IMR-90 (cell line): ENCODE results near the gene AUTS2. TPM values are rescaled to one million over a fixed set of nuclear protein-coding genes. Genes with fewer than 3 reads are reported as not detected.

ENCODE experiments used
- ATAC-seq: fragments of 200-7000 bp; cut with Tn5 transposase; 2 replicates; pipeline ENCODE4 v1.9.1; 2020; ENCODE audit warnings: low read depth, mild to moderate bottlenecking, moderate library complexity
- BruUV-seq: library from RNA; stranded (reverse); fragments of 400-500 nt; replicated peaks from 2 replicates; lab custom pipeline; 2021; lab: Mats Ljungman, UMichigan
- CTCF ChIA-PET: fragments of 300-600 bp; formaldehyde crosslinking; extraction: SDS; loops from one replicate; lab custom pipeline; 2021; ENCODE audit warnings: antibody characterized with exemption; lab: Yijun Ruan, JAX
- POLR2A ChIA-PET: fragments of 300-600 bp; sonication (Branson Sonifier 250); formaldehyde crosslinking; loops from one replicate; lab custom pipeline; 2022; ENCODE audit warnings: antibody characterized with exemption; ENCODE audit not compliant: unreplicated experiment; lab: Charles Lee
- DNase-seq: peaks from one replicate; pipeline ENCODE4 v3.0.0; 2013
- H2AFZ ChIP-seq: replicated peaks from 2 replicates; pipeline ENCODE3; 2013; ENCODE audit warnings: low read length, mild to moderate bottlenecking; ENCODE audit not compliant: poor library complexity
- H2AK5ac ChIP-seq: 2 replicates; pipeline ENCODE4 v1.6.1; 2013; ENCODE audit warnings: low read depth, low read length, inconsistent platforms
- H2AK9ac ChIP-seq: replicated peaks from 2 replicates; pipeline ENCODE3; 2013; ENCODE audit warnings: mild to moderate bottlenecking, low read depth, low read length, moderate library complexity; ENCODE audit not compliant: poor library complexity
- H2BK120ac ChIP-seq: 2 replicates; pipeline ENCODE4 v1.6.1; 2013; ENCODE audit warnings: low read depth, low read length, inconsistent platforms
- H2BK15ac ChIP-seq: 3 replicates; pipeline ENCODE4 v1.6.1; 2013; ENCODE audit warnings: low read depth, low read length, inconsistent platforms
- H2BK20ac ChIP-seq: 2 replicates; pipeline ENCODE4 v1.6.1; 2013; ENCODE audit warnings: low read depth, mild to moderate bottlenecking, inconsistent platforms, low read length, moderate library complexity
- H2BK5ac ChIP-seq: 2 replicates; pipeline ENCODE4 v1.6.1; 2013; ENCODE audit warnings: mild to moderate bottlenecking, low read depth, low read length, inconsistent platforms; ENCODE audit not compliant: poor library complexity, severe bottlenecking
- H3K14ac ChIP-seq: replicated peaks from 2 replicates; pipeline ENCODE4 v1.6.1; 2013; ENCODE audit warnings: low read depth, low read length, inconsistent platforms
- H3K18ac ChIP-seq: 2 replicates; pipeline ENCODE4 v1.6.1; 2013; ENCODE audit warnings: low read depth, low read length, control low read depth
- H3K23ac ChIP-seq: 2 replicates; pipeline ENCODE4 v1.6.1; 2013; ENCODE audit warnings: low read depth, low read length, inconsistent platforms
- H3K27ac ChIP-seq: 2 replicates; pipeline ENCODE4 v1.5.1; 2013; ENCODE audit warnings: mild to moderate bottlenecking, control low read depth, low read length; ENCODE audit not compliant: insufficient read depth
- H3K27me3 ChIP-seq: 2 replicates; pipeline ENCODE4 v1.6.1; 2013; ENCODE audit warnings: low read length; ENCODE audit not compliant: control insufficient read depth, insufficient read depth
- H3K36me3 ChIP-seq: 2 replicates; pipeline ENCODE4 v1.6.1; 2013; ENCODE audit warnings: low read length, mixed read lengths; ENCODE audit not compliant: control insufficient read depth, insufficient read depth
- H3K4ac ChIP-seq: 2 replicates; pipeline ENCODE4 v1.6.1; 2013; ENCODE audit warnings: low read depth, low read length, inconsistent platforms
- H3K4me1 ChIP-seq: 2 replicates; pipeline ENCODE4 v1.6.1; 2013; ENCODE audit warnings: low read length, mixed read lengths; ENCODE audit not compliant: control insufficient read depth, insufficient read depth
- H3K4me2 ChIP-seq: 2 replicates; pipeline ENCODE4 v1.6.1; 2013; ENCODE audit warnings: low read depth, mild to moderate bottlenecking, control low read depth, low read length, moderate library complexity
- H3K4me3 ChIP-seq: 2 replicates; pipeline ENCODE4 v1.5.1; 2013; ENCODE audit warnings: low read depth, mild to moderate bottlenecking, control low read depth, low read length, moderate library complexity; ENCODE audit not compliant: insufficient read depth
- H3K56ac ChIP-seq: 2 replicates; pipeline ENCODE4 v1.6.1; 2013; ENCODE audit warnings: low read length, inconsistent platforms; ENCODE audit not compliant: insufficient read depth; ENCODE audit errors: extremely low read depth
- H3K79me1 ChIP-seq, 2 experiments: 2 replicates each; pipeline ENCODE4 v1.6.1; 2013; ENCODE audit warnings: low read length in 2 of 2, inconsistent platforms in 1 of 2, low read depth in 1 of 2
- H3K9ac ChIP-seq: 2 replicates; pipeline ENCODE4 v1.6.1; 2013; ENCODE audit warnings: low read depth, low read length, control low read depth
- H3K9me1 ChIP-seq: 2 replicates; pipeline ENCODE4 v1.6.1; 2013; ENCODE audit warnings: low read length, inconsistent platforms; ENCODE audit not compliant: insufficient read depth
- H3K9me3 ChIP-seq: 2 replicates; pipeline ENCODE4 v1.6.1; 2013; ENCODE audit warnings: low read length; ENCODE audit not compliant: control insufficient read depth, insufficient read depth
- H4K20me1 ChIP-seq: 2 replicates; pipeline ENCODE4 v1.6.1; 2013; ENCODE audit warnings: low read length, inconsistent platforms; ENCODE audit not compliant: insufficient read depth
- H4K5ac ChIP-seq: 2 replicates; pipeline ENCODE4 v1.6.1; 2013; ENCODE audit warnings: mild to moderate bottlenecking, low read depth, low read length, control low read depth
- H4K8ac ChIP-seq, 2 experiments: 2 replicates each; pipeline ENCODE4 v1.6.1; 2013; ENCODE audit warnings: low read depth in 2 of 2, low read length in 2 of 2, control low read depth in 1 of 2, inconsistent platforms in 1 of 2
- H4K91ac ChIP-seq: 2 replicates; pipeline ENCODE4 v1.6.1; 2013; ENCODE audit warnings: low read depth, low read length, inconsistent platforms; ENCODE audit not compliant: insufficient read depth
- CEBPB ChIP-seq: IDR thresholded peaks from 2 replicates; pipeline ENCODE4 v1.6.1; 2012; ENCODE audit warnings: low read depth, low read length, improper control_type of control experiment
- MAZ ChIP-seq: IDR thresholded peaks from 2 replicates; pipeline ENCODE4 v1.6.1; 2012; ENCODE audit warnings: low read depth, mild to moderate bottlenecking, low read length, improper control_type of control experiment, moderate library complexity, borderline replicate concordance
- POLR2A ChIP-seq: IDR thresholded peaks from 2 replicates; pipeline ENCODE4 v1.6.1; 2012; ENCODE audit warnings: mild to moderate bottlenecking, low read depth, low read length
- RCOR1 ChIP-seq: IDR thresholded peaks from 2 replicates; pipeline ENCODE4 v1.6.1; 2012; ENCODE audit warnings: mild to moderate bottlenecking, low read length, improper control_type of control experiment; ENCODE audit not compliant: insufficient replicate concordance
- WGBS, 2 experiments: methylation state at CpG; one replicate each; pipeline versions ENCODE4 v1.1.5 to v1.1.7; 2013; ENCODE audit warnings: missing lambda C conversion rate in 2 of 2; ENCODE audit not compliant: insufficient read length in 1 of 2; ENCODE audit errors: extremely low coverage in 2 of 2; 5-methylcytosine and 5-hydroxymethylcytosine counted together
- dilution Hi-C: fragments of 300-500 bp; cut with HindIII; formaldehyde crosslinking; loops from one replicate; pipeline ENCODE4 v1.14.3; 2018; ENCODE audit warnings: low sequenced_read_pairs; ENCODE audit not compliant: unreplicated experiment
- in situ Hi-C: fragments of 300-500 bp; cut with MboI; formaldehyde crosslinking; loops from 3 replicates; pipeline ENCODE4 v1.14.3; 2019; ENCODE audit warnings: low sequenced_read_pairs, inconsistent platforms, mixed read lengths
- intact Hi-C: fragments of 100-400 bp; cut with micrococcal nuclease; formaldehyde crosslinking; loops from 2 replicates; pipeline ENCODE4 v1.10.0; 2022
- polyA plus RNA-seq, 3 experiments: library from polyadenylated mRNA; depleted of rRNA; stranded (reverse); fragments of >200 nt; gene quantifications; 2 replicates each; pipeline ENCODE4 v1.2.3, GENCODE V29; 2012; ENCODE audit warnings: low replicate concordance in 1 of 3
- total RNA-seq: library from RNA; depleted of rRNA; stranded (reverse); fragments of >200 nt; gene quantifications from 2 replicates; pipeline ENCODE4 v1.2.3, GENCODE V29; 2012

Gene AUTS2
- total and polyA plus RNA-seq, 2 of the 4 experiments (the other 2 are of a cell fraction), result 0.90 to 3.0 TPM

- Histone ChIP-seq H4K20me1 (no peaks in the 10 kb centered on the region), H4K91ac (no peak overlapping the region), H3K4me1 (no peaks in the 10 kb centered on the region), H3K56ac (no peak overlapping the region), H2AK5ac (no peak overlapping the region), H3K27me3 (peaks cover under 1% of the 10 kb centered on the region), H3K23ac (no peak overlapping the region), H3K4me2 (no peak overlapping the region), H3K36me3 (no peaks in the 10 kb centered on the region), H4K5ac (no peak overlapping the region), H2AK9ac (no peak overlapping the region), H3K4me3 (no peak overlapping the region), H2AFZ (no peak overlapping the region), H2BK20ac (no peak overlapping the region), H3K4ac (no peak overlapping the region), H3K79me1 (no peaks in the 10 kb centered on the region), H2BK15ac (no peak overlapping the region), H3K14ac (no peak overlapping the region), H4K8ac (no peak overlapping the region), H2BK5ac (no peak overlapping the region), H2BK120ac (no peak overlapping the region), H3K9ac (no peak overlapping the region), H3K27ac (no peak overlapping the region), H3K9me3 (no peaks in the 10 kb centered on the region), H3K18ac (no peak overlapping the region), H3K9me1 (no peaks in the 10 kb centered on the region)
- POLR2A ChIA-PET, result no interaction called here
- ATAC-seq, result no peak
- intact Hi-C loops, result no loop called here
- dilution Hi-C loops, result no loop called here
- CTCF ChIA-PET, result interaction anchor here (0.6 kb wide), 1 partner anchor 50 kb away, joined by 5 read pairs; no protein-coding TSS in a partner anchor
- no CpG with 5 or more reads among the region's 11 CpGs for WGBS, 2 experiments
- BruUV-seq, result no TSS peak
- no peak for DNase-seq
- no peak for TF ChIP-seq RCOR1
- no peak for TF ChIP-seq POLR2A
- no peak for TF ChIP-seq CEBPB
- no peak for TF ChIP-seq MAZ
- in situ Hi-C loops, result no loop called here
Measured at GRCh38 chr7:70590126-70590854, 992.0 kb downstream of the AUTS2 start.
